ENCODE data around the gene ARHGAP33.
"Not testable (repeated sequence)": the region's sequence is repeated elsewhere in the genome, so short reads cannot be mapped to it uniquely, and the experiment has no call there.

The ARHGAP33 gene

DNA sequence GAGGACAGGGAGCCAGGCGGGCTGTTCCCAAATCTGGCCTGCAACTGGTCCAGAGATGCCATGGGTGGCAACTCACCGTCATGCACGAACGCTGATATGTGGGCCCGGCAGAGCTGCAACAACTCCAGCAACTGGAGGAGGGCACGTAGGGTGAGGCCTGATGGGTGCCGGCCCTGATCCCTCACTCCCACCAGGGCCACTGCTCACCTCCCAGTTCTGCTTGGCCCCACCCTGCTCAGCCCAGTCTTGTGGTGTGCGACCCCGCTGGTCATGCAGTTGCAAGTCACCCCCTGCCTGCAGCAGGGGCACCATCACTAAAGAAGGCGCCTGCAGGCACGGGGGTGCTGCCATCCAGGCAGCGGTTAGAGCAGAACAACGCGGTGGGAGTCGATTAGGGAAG lies 16.9 kb downstream of the ARHGAP33 start:
- Histone ChIP-seq H3F3A (ENCODE audit: low read depth) (no peaks in the 10 kb centered on the region), H3K9ac (ENCODE audit: low read depth, low read length, poor library complexity, severe bottlenecking) (no peak overlapping the region), H3K4me1 (ENCODE audit: insufficient read depth, low read length, poor library complexity, severe bottlenecking) (no peaks in the 10 kb centered on the region), H3K4me3 (ENCODE audit: low read length, poor library complexity, severe bottlenecking) (no peak overlapping the region), H3K9me3 (ENCODE audit: insufficient read depth, low read depth, low read length) (no peaks in the 10 kb centered on the region), H3K27me3 (ENCODE audit: insufficient read depth, low read length, poor library complexity, severe bottlenecking) (no peaks in the 10 kb centered on the region), H4K20me1 (ENCODE audit: insufficient read depth, low read length, poor library complexity, severe bottlenecking) (peaks cover 3% of the 10 kb centered on the region), H3K9me2 (replicated peaks; ENCODE audit: low read depth, low read length) (no peaks in the 10 kb centered on the region), H2AFZ (ENCODE audit: low read length) (no peak overlapping the region), H3K4me2 (ENCODE audit: low read depth, low read length, poor library complexity, severe bottlenecking) (no peak overlapping the region), H3K79me2 (ENCODE audit: insufficient read depth, low read length) (no peaks in the 10 kb centered on the region), H3K36me3 (ENCODE audit: insufficient read depth, low read length) (no peaks in the 10 kb centered on the region)
- TF ChIP-seq CTCF (conservative IDR thresholded peaks at IDR 0.05; ENCODE audit: low read length) (no peak), EZH2phosphoT487 (IDR thresholded peaks at IDR 0.05; ENCODE audit: borderline replicate concordance) (no peak)

DNA sequence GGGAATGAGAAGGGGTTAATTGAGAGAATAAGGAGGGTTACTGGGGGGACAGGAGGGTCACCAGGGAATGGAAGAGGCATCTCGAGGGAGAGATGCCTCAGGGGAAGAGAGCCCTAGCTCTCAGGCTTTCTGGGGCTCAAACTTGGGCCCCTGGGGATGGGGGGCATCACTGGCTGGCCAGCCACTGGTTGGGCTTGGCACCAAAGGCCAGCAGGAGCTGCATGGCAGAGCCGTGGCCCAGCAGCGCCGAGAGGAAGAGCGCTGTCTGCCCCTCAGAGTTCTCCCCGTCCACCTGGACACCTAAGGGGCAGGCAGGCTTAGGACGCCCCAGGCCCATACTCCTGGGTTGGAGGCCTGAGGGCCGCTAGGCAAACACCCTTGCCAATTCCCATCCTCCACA lies 17.5 kb downstream of the ARHGAP33 start:
- no peak overlapping the region for H3K4me3 ChIP-seq (ENCODE audit: low read length, poor library complexity, severe bottlenecking)
- no peaks in the 10 kb centered on the region for H3K27me3 ChIP-seq (ENCODE audit: insufficient read depth, low read length, poor library complexity, severe bottlenecking)
- H3K79me2 ChIP-seq (ENCODE audit: insufficient read depth, low read length): no peaks in the 10 kb centered on the region
- H3K9ac ChIP-seq (ENCODE audit: low read depth, low read length, poor library complexity, severe bottlenecking): no peak overlapping the region
- no peak overlapping the region for H2AFZ ChIP-seq (ENCODE audit: low read length)
- H3K4me1 ChIP-seq (ENCODE audit: insufficient read depth, low read length, poor library complexity, severe bottlenecking): no peaks in the 10 kb centered on the region
- no peak overlapping the region for H3K4me2 ChIP-seq (ENCODE audit: low read depth, low read length, poor library complexity, severe bottlenecking)
- no peaks in the 10 kb centered on the region for H3K9me2 ChIP-seq (replicated peaks; ENCODE audit: low read depth, low read length)
- no peaks in the 10 kb centered on the region for H3K9me3 ChIP-seq (ENCODE audit: insufficient read depth, low read depth, low read length)
- TF ChIP-seq EZH2phosphoT487 (IDR thresholded peaks at IDR 0.05; ENCODE audit: borderline replicate concordance) (no peak), CTCF (conservative IDR thresholded peaks at IDR 0.05; ENCODE audit: low read length) (no peak)
- H4K20me1 ChIP-seq (ENCODE audit: insufficient read depth, low read length, poor library complexity, severe bottlenecking): peaks cover 2% of the 10 kb centered on the region
- H3K36me3 ChIP-seq (ENCODE audit: insufficient read depth, low read length): no peaks in the 10 kb centered on the region
- H3F3A ChIP-seq (ENCODE audit: low read depth): no peaks in the 10 kb centered on the region

GRCh38 chr19:35793381-35794165 lies 18.2 kb downstream of the ARHGAP33 start:
- H3K9me2 ChIP-seq (replicated peaks; ENCODE audit: low read depth, low read length): no peaks in the 10 kb centered on the region
- no peak for TF ChIP-seq CTCF (conservative IDR thresholded peaks at IDR 0.05; ENCODE audit: low read length)
- no peak for TF ChIP-seq EZH2phosphoT487 (IDR thresholded peaks at IDR 0.05; ENCODE audit: borderline replicate concordance)
- H3K4me3 ChIP-seq (ENCODE audit: low read length, poor library complexity, severe bottlenecking): no peak overlapping the region
- no peaks in the 10 kb centered on the region for H3K9me3 ChIP-seq (ENCODE audit: insufficient read depth, low read depth, low read length)
- H4K20me1 ChIP-seq (ENCODE audit: insufficient read depth, low read length, poor library complexity, severe bottlenecking): no peaks in the 10 kb centered on the region
- no peaks in the 10 kb centered on the region for H3K4me1 ChIP-seq (ENCODE audit: insufficient read depth, low read length, poor library complexity, severe bottlenecking)
- no peaks in the 10 kb centered on the region for H3F3A ChIP-seq (ENCODE audit: low read depth)
- no peak overlapping the region for H2AFZ ChIP-seq (ENCODE audit: low read length)
- no peaks in the 10 kb centered on the region for H3K79me2 ChIP-seq (ENCODE audit: insufficient read depth, low read length)
- H3K36me3 ChIP-seq (ENCODE audit: insufficient read depth, low read length): no peaks in the 10 kb centered on the region
- no peak overlapping the region for H3K9ac ChIP-seq (ENCODE audit: low read depth, low read length, poor library complexity, severe bottlenecking)
- no peak overlapping the region for H3K4me2 ChIP-seq (ENCODE audit: low read depth, low read length, poor library complexity, severe bottlenecking)
- no peaks in the 10 kb centered on the region for H3K27me3 ChIP-seq (ENCODE audit: insufficient read depth, low read length, poor library complexity, severe bottlenecking)

DNA sequence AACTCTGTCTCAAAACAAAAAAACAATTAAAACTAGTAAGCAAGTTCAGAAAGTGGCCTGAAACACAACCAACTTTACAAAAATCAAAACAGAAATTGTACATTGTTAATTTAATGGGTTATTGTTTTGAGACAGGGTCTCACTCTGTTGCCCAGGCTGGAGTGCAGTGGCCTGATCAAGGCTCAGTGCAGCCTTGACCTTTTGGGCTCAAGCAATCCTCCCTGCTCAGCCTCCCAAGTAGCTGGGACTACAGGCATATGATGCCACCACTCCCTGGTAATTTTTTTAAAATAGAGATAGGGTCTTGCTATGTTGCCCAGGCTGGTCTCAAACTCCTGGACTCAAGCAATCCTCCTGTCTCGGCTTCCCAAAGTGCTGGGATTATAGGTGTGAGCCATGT lies 20.2 kb downstream of the ARHGAP33 start:
- H3F3A ChIP-seq (ENCODE audit: low read depth); H3K4me3 ChIP-seq (ENCODE audit: low read length, poor library complexity, severe bottlenecking); H4K20me1 ChIP-seq (ENCODE audit: insufficient read depth, low read length, poor library complexity, severe bottlenecking); H3K79me2 ChIP-seq (ENCODE audit: insufficient read depth, low read length); H3K9me3 ChIP-seq (ENCODE audit: insufficient read depth, low read depth, low read length); H3K9ac ChIP-seq (ENCODE audit: low read depth, low read length, poor library complexity, severe bottlenecking); H3K36me3 ChIP-seq (ENCODE audit: insufficient read depth, low read length); H3K27me3 ChIP-seq (ENCODE audit: insufficient read depth, low read length, poor library complexity, severe bottlenecking); H3K4me2 ChIP-seq (ENCODE audit: low read depth, low read length, poor library complexity, severe bottlenecking); H2AFZ ChIP-seq (ENCODE audit: low read length); H3K9me2 ChIP-seq (replicated peaks; ENCODE audit: low read depth, low read length); H3K4me1 ChIP-seq (ENCODE audit: insufficient read depth, low read length, poor library complexity, severe bottlenecking): not testable (repeated sequence)

Data from Loucy (cell line).